ENCODE data around the gene DQX1. TPM values are rescaled to one million over a fixed set of nuclear protein-coding genes. Genes with fewer than 3 reads are reported as not detected.
"Not testable (repeated sequence)": the region's sequence is repeated elsewhere in the genome, so short reads cannot be mapped to it uniquely, and the experiment has no call there.

Gene DQX1
- total and polyA plus RNA-seq, 2 of the 8 experiments (the other 6 are each of a cell fraction or from before 2014, with no cell fraction given): 0.76 to 1.1 TPM

DNA sequence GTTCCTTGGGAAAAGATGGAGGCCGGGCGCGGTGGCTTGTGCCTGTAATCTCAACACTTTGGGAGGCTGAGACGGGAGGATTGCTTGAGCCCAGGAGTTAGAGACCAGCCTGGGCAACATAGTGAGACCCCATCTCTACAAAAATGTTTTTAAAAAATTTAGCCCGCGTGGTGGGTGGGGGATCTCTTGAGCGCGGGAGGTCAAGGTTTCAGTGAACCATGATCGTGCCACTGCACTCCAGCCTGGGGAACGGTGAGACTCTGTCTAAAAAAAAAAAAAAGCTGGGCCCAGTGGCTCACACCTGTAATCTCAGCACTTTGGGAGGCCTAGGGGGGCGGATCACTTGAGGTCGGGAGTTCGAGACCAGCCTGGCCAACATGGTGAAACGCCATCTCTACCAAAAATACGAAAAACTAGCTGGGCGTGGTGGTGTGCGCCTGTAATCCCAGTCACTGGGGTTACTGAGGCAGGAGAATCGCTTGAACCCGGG is 42.3 kb downstream of the DQX1 start:
- not testable (repeated sequence) for H3K23ac ChIP-seq (ENCODE audit: insufficient read length); H2BK12ac ChIP-seq (ENCODE audit: low read depth, low read length); H3K4ac ChIP-seq (replicated peaks; ENCODE audit: insufficient read length, low read depth, low read length); H3K56ac ChIP-seq (replicated peaks; ENCODE audit: insufficient read length, low read depth, low read length); DNase-seq (ENCODE audit: low read depth in 1 of 2, low spot score in 2 of 2); H3K23me2 ChIP-seq (ENCODE audit: low read depth, low read length); H3K27ac ChIP-seq (ENCODE audit: low read depth, low read length); H4K20me1 ChIP-seq (replicated peaks in 1 of 2; ENCODE audit: control insufficient read depth in 1 of 2, insufficient read depth in 2 of 2, low read length in 2 of 2); H2AK5ac ChIP-seq (ENCODE audit: low read depth, low read length); H2BK15ac ChIP-seq (ENCODE audit: low read length); H3K18ac ChIP-seq (ENCODE audit: extremely low read depth, low read length); H3K27me3 ChIP-seq (replicated peaks in 1 of 4; ENCODE audit: control insufficient read depth in 3 of 4, extremely low read depth in 1 of 4, insufficient read depth in 3 of 4, low read length in 3 of 4); H2BK120ac ChIP-seq (replicated peaks; ENCODE audit: low read depth, low read length); H2BK5ac ChIP-seq (ENCODE audit: low read depth, low read length); H2AFZ ChIP-seq (ENCODE audit: low read length); H3K36me3 ChIP-seq (ENCODE audit: control insufficient read depth in 2 of 4, insufficient read depth in 4 of 4, low read length in 3 of 4); H3K9ac ChIP-seq (replicated peaks in 1 of 4; ENCODE audit: extremely low read depth in 1 of 4, low read depth in 3 of 4, low read length in 3 of 4); H3K79me1 ChIP-seq (ENCODE audit: low read depth, low read length); H4K91ac ChIP-seq (replicated peaks; ENCODE audit: insufficient read length, low read length); H3K14ac ChIP-seq (ENCODE audit: insufficient read length); H2BK20ac ChIP-seq (ENCODE audit: low read length); H3K9me3 ChIP-seq (ENCODE audit: insufficient read depth in 2 of 2, low read depth in 1 of 2, low read length in 1 of 2); FAIRE-seq; H3K79me2 ChIP-seq (ENCODE audit: control insufficient read depth in 1 of 2, insufficient read depth in 2 of 2, low read length in 2 of 2); H3K4me1 ChIP-seq (replicated peaks in 1 of 4; ENCODE audit: control insufficient read depth in 3 of 4, insufficient read depth in 4 of 4, low read length in 3 of 4)
- H4K8ac ChIP-seq (ENCODE audit: extremely low read depth, insufficient read depth, low read length): peak overlapping the region; percentile 89
- peak overlapping the region; percentile 69 to 99 (median 93); a peak in 7 of 8 replicates for H3K4me3 ChIP-seq (ENCODE audit: extremely low read depth in 1 of 4, insufficient read depth in 2 of 4, low read depth in 3 of 4, low read length in 4 of 4)
- peak overlapping the region; percentile 21 for H4K5ac ChIP-seq (ENCODE audit: insufficient read length, low read depth, low read length)
- ChIA-PET CTCF (ENCODE audit: partially characterized antibody) (interaction anchor here (0.7 to 8.0 kb wide), 19 partner anchors 9 to 104 kb away, joined by 3 to 73 read pairs (median 10); partner anchors contain the start of genes INO80B, LBX2, MOGS and MRPL53), POLR2A (ENCODE audit: partially characterized antibody) (interaction anchor here (0.9 to 7.3 kb wide), 16 partner anchors 9 to 103 kb away, joined by 3 to 85 read pairs (median 8); partner anchors contain the start of genes AUP1, HTRA2, INO80B and LBX2)
- TF ChIP-seq KDM1A (IDR thresholded peaks at IDR 0.05; ENCODE audit: borderline replicate concordance, low read length): peak; percentile 79; the same call in 1 of the 2 replicates
- WGBS, 2 experiments (ENCODE audit: extremely low coverage in 1 of 2, insufficient coverage in 1 of 2, insufficient read length in 1 of 2, insufficient replicate concordance in 2 of 2, low coverage in 1 of 2, low lambda C conversion rate in 2 of 2, missing lambda C conversion rate in 1 of 2): 90% methylated on average over 19 of the region's 19 CpGs; no CpG with 5 or more reads in 1 of the 2 experiments
- H3K4me2 ChIP-seq (ENCODE audit: insufficient read depth in 1 of 2, low read depth in 2 of 2, low read length in 2 of 2): peak overlapping the region; percentile 98 to 100
